LNCaP clone FGC (cell line): ENCODE results near the gene CAMK2A.

Experiments used
- DNase-seq: peaks from one replicate; pipeline ENCODE4 v3.0.0-alpha.2; 2011; ENCODE audit warnings: low read depth
- H3K4me3 ChIP-seq: 2 replicates; pipeline ENCODE4 v1.5.1; 2011; ENCODE audit warnings: mild to moderate bottlenecking, low read depth, low read length, control low read depth
- TF ChIP-seq, protein P1 (sequence below): IDR thresholded peaks from 2 replicates; pipeline ENCODE4 v1.5.1; 2012; ENCODE audit warnings: mild to moderate bottlenecking; ENCODE audit not compliant: control insufficient read depth, insufficient read depth; ENCODE audit errors: extremely low read depth

Gene CAMK2A

DNA sequence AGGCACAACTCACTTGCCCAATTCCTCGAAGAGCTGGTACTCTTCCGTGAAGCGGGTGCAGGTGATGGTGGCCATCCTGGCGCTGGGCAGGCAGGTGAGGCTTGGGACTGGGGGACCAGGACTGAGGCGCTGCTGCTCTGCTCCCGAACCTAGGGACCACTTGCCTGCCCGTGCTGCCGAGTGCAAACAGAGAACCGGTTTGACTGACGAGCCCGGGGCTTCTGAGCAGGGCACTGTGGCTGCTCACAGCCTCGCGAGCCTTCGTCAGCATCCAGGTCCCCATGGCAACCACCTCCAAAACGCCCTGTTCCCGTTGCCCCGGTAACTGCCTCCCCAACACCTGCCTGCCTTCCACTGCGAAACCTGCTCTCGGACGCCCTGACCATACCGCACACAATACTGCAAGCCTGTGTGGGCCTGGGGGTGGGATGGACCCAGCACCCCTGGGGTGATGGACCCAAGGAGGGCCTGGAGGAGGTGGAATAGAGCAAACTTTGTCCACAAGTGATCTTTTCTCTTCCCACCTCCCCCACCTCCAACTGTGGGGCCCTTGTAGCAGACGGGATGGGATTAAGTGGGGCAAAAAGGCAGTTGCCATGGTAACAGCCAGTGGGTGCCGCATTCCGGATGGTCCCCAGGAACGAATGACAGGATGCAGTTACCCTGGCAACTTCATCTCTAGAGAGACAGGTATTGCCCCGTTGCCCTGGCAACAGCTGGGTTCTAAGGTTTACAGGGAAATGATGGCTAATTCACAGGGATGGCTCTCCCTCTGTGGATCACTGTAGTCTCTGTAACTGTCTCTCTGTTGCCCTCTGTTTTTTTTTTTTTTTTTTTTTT, at the start of gene CAMK2A:
CAMK2A (minus strand) TSS at position 223 of the 840 bp plus-strand sequence; CDS start at position 75, 148 bp downstream.
- no peak within 1 kb of the TSS for H3K4me3 ChIP-seq
- TF ChIP-seq, protein P1, sequence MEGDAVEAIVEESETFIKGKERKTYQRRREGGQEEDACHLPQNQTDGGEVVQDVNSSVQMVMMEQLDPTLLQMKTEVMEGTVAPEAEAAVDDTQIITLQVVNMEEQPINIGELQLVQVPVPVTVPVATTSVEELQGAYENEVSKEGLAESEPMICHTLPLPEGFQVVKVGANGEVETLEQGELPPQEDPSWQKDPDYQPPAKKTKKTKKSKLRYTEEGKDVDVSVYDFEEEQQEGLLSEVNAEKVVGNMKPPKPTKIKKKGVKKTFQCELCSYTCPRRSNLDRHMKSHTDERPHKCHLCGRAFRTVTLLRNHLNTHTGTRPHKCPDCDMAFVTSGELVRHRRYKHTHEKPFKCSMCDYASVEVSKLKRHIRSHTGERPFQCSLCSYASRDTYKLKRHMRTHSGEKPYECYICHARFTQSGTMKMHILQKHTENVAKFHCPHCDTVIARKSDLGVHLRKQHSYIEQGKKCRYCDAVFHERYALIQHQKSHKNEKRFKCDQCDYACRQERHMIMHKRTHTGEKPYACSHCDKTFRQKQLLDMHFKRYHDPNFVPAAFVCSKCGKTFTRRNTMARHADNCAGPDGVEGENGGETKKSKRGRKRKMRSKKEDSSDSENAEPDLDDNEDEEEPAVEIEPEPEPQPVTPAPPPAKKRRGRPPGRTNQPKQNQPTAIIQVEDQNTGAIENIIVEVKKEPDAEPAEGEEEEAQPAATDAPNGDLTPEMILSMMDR, result no peak
- no peak for DNase-seq

DNA sequence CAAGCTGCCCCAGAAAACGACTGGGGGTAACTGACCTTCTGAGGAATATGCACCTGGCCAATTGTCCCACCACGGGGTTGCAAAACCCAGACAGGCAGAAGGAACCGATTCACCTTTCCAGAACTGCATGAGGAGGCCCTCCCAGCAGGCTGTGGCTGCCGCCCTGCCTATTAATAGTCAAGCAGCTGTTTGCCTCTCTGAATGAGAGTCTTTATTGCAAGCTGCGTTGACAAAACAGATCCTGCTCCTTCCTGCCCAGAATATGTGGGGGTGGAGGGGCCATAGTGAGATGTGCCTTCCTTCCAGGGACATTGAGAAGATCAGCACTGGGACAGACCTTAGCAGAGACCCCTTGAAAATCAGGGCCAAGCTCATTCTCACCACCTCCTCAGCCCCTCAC, 49.6 kb upstream of the CAMK2A start:
- H3K4me3 ChIP-seq, result no peak overlapping the region
- TF ChIP-seq, protein P1, result no peak

DNA sequence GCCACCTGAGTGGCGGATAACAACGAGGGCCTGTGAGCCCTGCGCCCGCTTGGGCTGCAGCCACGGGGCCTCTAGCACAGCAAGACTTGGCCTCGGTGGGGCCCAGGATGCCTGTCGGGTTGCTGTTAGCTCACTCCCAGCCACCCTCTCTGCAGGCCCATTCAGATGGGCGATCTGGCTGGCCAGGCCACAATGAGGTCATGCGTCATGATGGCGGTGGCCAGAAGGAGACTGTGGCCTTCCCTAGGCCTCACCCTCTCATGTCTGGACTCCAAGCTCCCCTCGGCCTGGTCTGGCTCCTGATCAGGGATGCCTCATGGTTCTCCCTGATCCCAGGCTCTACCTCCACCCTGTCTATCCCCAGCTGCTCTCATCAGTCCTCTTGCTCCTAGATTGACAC, 49.0 kb upstream of the CAMK2A start:
- TF ChIP-seq, protein P1, result no peak
- no peak overlapping the region for H3K4me3 ChIP-seq
- no peak for DNase-seq

More for the DNA sequence above, 49.6 kb upstream of the CAMK2A start:
- DNase-seq, result no peak

DNA sequence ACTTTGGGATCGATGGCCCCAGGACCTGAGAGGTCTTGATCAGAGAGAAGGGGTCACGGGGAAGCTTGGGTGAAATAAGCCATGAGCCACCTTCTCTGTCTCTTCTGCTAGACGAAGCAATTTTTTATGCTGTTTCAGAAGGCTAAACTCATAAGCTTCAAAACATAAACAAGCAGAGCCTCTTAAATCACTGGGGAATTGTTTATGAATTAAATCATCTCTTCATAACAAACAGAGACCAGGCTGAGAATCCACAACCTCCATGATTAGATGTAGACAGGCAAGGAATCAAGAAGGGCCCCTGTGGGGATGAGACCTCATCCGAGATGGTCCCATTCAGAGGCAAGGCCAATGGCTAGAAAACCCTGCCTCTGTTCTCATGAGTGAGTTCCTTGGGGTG, 46.2 kb upstream of the CAMK2A start:
- no peak for DNase-seq

DNA sequence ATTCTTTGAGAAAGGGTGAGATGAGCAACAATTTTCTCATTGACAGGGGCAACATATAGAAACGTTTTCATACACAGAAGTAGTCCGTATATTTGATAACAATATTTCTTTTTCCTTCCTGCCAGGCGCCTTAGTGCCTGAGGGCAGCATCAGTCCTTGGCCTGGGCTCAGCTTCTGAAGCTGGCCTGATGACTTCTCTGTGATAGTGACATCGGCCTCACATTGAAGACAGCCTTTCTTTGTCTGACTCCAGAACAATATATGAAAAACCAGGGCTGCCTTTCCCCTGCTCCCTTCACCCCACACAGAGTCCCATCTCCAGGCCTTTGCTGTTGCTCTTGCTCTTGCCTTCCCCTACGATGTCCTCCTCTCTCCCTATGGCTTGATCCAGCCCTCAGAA, 43.8 kb upstream of the CAMK2A start:
- no peak for DNase-seq
- TF ChIP-seq, protein P1, result no peak
- H3K4me3 ChIP-seq, result no peak overlapping the region

More for the DNA sequence above, 46.2 kb upstream of the CAMK2A start:
- TF ChIP-seq, protein P1, result no peak
- no peak overlapping the region for H3K4me3 ChIP-seq

DNA sequence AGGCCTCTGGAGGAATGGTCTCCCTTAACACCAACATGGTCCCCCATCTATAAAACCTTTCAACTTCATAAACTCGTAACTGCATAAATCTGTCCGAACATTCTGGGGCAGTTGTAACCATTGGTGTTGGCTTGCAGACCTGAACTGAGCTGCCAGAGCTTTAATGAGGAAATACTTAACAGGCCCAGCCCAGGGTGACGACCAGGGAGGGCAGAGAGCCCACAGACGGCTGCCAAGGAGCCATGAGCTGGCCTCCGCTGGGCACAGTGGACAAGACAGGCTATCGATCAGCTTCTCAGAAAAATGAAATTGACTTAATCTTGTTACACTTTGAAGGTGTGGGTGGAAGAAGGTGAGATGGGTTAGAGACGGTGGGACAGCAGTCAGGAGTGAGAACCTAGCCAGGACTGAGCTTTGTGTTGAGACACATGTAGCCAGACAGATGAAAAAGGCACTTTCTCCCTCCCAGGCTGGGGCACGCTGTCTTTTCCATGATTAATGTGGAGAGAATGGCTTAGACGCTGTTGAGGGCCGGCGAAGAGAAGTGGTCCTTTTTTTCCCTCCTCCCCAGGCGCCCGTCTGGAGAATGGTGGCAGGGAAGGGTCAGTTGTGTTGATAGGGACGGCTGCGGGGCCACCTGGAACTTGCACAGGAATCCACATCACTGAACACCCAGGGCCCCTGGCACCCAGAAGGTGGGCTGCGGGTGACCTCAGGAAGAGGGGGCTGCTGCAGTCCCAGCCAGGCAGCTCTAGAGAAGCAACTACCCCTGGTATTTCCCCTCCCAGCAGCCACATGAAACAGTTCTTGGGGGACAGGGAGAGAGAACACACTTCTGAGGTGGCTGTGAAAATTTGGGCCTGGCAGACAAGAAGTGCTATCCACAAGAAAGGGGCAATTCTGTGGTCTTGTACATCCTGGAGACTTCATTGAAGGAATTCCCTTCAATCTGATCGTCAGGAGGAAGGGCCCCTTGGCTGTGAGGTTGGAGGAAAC, 40.6 kb upstream of the CAMK2A start:
- no peak overlapping the region for H3K4me3 ChIP-seq
- no peak for DNase-seq
- TF ChIP-seq, protein P1, result no peak
